Endometrium (tissue), 2 donors: ENCODE results near the gene SNAPC3.
"Not testable (repeated sequence)": the region's sequence is repeated elsewhere in the genome, so short reads cannot be mapped to it uniquely, and the experiment has no call there.

Source experiments
- FAIRE-seq: peaks from 2 replicates; lab custom pipeline; 2012; peaks lifted over from hg19 to GRCh38; lab: Jason Lieb, UNC
- donor health status: control.
- donor health status: control.

The SNAPC3 gene

DNA sequence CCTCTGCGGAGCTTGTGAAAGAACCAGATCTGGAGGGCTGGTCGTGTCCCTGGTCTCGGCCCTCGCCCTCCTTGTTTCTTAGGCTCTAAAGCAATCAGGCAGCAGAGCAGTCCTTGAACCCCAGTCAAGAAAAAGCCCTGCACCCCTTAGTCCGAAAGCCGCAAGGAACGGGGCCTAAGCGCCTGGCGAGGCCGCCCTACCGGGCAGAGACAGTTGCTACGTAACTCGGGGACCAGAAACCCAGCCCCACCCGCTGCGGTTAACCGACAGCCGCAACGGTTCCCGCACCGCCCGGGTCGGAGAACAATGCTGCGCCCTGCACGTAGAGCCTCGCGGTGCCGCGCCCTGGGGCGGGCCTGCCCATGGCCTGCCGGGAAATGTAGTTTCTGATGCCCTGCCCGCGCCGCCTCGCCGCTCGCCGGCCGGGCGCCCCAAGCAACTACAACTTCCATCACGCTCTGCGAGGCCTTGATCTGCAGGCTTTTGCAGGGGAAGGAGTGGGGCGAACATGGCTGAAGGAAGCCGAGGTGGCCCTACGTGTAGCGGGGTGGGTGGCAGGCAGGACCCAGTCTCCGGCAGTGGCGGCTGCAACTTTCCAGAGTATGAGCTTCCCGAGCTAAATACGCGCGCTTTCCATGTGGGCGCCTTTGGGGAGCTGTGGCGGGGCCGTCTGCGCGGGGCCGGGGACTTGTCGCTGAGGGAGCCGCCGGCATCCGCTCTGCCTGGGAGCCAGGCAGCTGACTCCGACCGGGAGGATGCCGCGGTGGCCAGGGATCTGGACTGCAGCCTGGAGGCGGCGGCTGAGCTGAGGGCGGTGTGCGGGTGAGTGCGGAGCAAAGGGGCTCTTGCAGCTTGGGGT, at the start of gene SNAPC3:
Gene SNAPC3, plus strand, starts transcription at position 505 of the 859 bp plus-strand sequence. Its CDS starts 4 bp downstream, at position 509.
- FAIRE-seq, result peak; percentile 26

DNA sequence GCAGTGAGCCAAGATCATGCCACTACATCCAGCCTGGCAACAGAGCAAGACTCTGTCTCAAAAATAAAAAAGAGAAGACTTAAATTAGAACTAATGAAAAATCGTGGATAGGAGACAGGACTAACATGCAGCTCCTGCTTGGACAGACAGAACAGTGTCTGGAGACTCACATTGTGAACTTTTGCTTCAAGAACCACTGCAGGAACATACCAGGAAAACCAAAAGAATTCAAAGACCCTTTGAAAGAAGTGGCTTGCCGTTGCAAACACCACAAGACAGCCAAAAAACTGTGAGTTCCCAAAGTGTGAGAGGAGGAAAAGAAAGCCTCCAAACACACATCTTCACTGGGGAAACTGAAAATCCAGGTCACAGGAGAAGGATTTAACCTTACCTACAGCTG, 48.8 kb upstream of the SNAPC3 start:
- no peak for FAIRE-seq

- FAIRE-seq, result no peak
Measured at GRCh38 chr9:15374310-15374709, 48.4 kb upstream of the SNAPC3 start.

- FAIRE-seq, result no peak
Measured at GRCh38 chr9:15374825-15375224, 47.9 kb upstream of the SNAPC3 start.

- FAIRE-seq, result peak; percentile 46
Measured at GRCh38 chr9:15377625-15378540, 44.8 kb upstream of the SNAPC3 start.

DNA sequence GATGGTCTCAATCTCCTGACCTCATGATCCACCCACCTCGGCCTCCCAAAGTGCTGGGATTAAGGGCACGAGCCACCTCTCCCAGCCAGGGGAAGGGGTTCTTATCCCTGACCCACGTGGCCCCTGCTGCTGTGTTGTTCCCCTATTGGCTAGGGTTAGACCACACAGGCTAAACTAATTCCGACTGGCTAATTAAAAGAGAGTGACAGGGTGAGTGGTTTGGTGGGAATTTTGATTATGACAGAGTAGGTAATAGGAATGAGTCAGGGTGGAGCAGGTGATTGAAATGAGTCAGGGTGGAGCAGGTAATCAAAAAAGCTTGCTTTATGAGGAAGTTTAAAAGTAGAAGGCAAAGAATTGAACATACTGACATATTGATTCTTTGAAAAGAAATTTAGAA, 43.4 kb upstream of the SNAPC3 start:
- FAIRE-seq, result not testable (repeated sequence)

- FAIRE-seq, result not testable (repeated sequence)
Measured at GRCh38 chr9:15379888-15380287, 42.8 kb upstream of the SNAPC3 start.

DNA sequence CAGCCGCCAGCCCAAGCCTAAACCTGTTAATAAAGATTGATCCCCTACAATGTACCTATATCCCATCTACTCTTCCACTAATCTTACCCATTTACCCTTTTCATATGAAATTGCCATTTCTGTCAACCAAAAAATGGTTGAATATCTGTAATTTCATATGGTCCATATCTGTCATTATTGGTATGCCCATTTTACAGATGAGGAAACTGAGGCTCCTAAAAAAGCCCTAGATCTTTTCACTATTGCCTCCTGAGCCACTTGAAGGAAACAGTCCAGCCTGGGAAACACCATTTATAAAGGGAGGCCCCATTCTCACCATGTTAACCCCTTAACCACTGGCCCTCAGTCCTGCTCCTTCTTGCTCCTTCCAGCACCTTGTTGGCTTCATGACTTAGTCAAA, 41.2 kb upstream of the SNAPC3 start:
- no peak for FAIRE-seq

DNA sequence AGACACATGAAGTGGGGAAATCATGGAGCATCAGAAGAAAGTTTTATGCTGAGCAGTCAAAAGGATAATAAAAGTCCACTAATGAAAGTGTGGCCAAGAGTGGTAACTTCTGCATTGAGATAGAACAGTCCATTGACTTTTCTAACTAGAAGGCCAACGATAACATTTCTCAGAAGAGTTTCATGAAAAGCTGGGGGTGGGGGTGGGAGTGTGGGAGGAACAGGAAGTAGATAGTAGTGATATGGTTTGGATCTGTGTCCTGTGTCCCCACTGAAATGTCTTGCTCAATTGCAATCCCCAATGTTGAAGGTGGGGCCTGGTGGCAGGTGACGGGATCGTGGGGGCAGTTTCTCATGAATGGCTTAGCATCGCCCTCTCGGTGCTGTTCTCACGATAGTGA, 36.2 kb upstream of the SNAPC3 start:
- no peak for FAIRE-seq

- FAIRE-seq, result no peak
Measured at GRCh38 chr9:15389173-15389572, 33.5 kb upstream of the SNAPC3 start.

GRCh38 chr9:15389631-15390030, 33.0 kb upstream of the SNAPC3 start:
- no peak for FAIRE-seq

- FAIRE-seq, result no peak
Measured at GRCh38 chr9:15390201-15390600, 32.5 kb upstream of the SNAPC3 start.

GRCh38 chr9:15392363-15392762, 30.3 kb upstream of the SNAPC3 start:
- no peak for FAIRE-seq

- peak; percentile 76 for FAIRE-seq
Measured at GRCh38 chr9:15400281-15400941, 22.3 kb upstream of the SNAPC3 start.

DNA sequence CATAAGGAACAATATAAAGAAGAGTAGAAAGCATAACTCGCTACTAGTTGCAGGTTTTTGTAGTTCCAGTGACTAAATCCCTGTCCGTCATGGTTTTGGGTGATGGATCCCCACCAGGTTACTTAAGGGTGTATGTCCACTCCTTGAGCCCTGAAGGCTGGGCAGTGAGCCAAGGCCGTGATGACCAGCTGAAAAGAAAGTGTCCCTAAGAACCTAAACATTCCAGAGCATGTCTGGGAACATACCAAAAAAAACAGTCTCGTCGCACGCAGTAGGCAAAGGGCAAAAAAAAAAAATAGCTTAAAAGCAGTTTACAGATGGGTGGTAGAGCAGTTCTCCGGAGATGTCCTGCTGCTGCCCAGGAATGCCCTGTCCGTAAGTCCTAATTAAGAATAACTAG, 21.4 kb upstream of the SNAPC3 start:
- no peak for FAIRE-seq

GRCh38 chr9:15403155-15403554, 19.5 kb upstream of the SNAPC3 start:
- no peak for FAIRE-seq

DNA sequence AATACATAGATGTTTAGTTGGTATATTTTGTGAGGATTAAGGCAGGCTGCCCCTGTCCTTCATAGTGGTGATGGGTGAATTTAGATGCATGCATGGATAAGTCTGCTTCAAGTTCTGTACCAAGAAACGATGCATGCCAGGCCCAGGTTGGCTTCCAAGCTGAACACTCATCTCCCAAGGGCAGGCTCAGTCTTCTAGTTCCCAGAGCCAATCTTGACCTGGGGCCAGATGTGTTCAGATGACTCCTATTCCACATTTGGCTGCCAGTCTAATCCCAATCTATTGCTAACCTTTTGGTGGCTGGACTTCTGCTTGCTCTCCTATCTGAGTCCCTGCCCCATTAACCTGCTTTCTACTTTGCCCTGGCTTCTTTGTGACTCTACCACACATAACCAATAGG, 18.5 kb upstream of the SNAPC3 start:
- no peak for FAIRE-seq

DNA sequence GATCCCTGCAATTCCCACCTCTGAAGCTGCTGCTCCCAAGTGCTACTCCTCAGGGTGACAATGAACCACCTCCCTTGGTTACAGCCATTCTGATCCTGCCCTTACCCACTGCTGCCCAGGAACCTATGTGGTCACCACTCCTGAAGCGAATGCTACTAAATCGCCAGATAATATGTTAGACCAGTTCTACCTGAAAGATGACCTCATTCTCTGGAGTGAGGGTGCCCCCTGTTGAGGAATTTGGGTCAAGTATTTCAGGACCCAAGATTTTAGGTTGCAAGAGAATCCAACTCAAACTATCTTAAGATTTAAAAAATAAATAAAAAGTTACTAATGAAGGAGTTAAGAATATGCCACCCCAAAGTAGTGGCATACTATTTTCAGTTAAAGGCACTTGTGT, 5.8 kb upstream of the SNAPC3 start:
- peak; percentile 61 for FAIRE-seq

GRCh38 chr9:15417626-15418025, 5.0 kb upstream of the SNAPC3 start:
- no peak for FAIRE-seq

GRCh38 chr9:15420796-15421195, 1.9 kb upstream of the SNAPC3 start:
- no peak for FAIRE-seq

GRCh38 chr9:15421532-15421931, 1.1 kb upstream of the SNAPC3 start:
- no peak for FAIRE-seq

GRCh38 chr9:15421990-15422371, 695 bp upstream of the SNAPC3 start:
- FAIRE-seq, result no peak
